Measurements from ENCODE around the gene RNF114.

The RNF114 gene

DNA sequence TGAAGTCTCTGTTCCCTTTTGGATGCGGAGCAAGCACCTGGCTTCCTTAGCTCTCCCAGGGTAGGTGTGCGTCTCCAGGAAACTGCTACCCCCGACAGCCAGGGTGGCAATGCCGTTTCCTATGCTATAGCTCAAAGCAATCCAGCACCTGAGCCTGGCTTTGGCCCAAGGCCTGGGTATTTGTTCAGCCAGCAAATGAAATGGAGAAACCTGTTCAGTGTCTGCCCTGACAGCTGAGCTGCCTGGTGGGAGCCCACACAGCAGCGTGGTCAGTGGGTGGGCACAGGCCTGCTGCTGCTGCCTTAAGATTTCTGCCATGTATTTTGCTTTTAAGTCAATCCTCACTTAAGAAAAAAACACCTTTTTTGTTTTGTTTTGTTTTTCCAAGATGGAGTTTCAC is 34.6 kb upstream of the RNF114 start:
- peak in 2 of 51 donors; percentile 6 to 29 for DNase-seq

DNA sequence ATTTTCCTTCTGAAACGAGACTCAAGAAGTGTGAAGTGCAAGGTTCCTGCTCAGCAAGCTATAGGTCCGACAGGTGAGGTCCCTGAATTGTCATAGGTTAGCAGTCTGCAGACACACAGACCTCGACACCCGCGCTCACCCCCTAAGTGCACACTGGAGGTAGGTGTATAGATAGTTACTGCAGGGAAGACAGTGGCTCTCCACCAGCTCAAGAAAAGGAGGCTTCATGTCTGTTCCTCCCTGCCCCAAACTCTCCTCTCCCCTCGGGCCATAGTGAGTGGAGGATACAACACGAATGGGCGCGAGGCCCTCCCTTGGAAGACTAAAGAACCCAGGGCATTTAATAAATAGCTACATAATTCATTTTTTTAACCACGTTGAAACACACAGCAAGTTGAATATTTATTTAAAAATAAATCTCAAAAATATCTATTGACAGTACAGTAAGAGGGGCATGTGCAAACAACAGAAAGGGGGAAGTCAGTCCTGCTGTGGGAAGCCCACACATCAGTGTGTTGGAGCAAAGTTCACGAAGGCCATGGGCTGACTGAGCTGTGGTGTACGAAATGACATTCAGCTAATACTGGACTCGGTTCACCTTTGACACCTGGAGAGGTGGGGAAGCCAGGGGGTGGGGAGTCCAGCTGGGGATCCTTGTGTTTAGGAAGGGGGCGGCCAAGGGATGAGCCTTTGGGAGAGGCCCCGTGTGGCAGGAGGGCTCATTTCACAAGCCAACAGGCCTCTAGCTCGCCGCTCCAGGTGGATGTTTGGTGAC is 31.6 kb upstream of the RNF114 start:
- no peak for DNase-seq

DNA sequence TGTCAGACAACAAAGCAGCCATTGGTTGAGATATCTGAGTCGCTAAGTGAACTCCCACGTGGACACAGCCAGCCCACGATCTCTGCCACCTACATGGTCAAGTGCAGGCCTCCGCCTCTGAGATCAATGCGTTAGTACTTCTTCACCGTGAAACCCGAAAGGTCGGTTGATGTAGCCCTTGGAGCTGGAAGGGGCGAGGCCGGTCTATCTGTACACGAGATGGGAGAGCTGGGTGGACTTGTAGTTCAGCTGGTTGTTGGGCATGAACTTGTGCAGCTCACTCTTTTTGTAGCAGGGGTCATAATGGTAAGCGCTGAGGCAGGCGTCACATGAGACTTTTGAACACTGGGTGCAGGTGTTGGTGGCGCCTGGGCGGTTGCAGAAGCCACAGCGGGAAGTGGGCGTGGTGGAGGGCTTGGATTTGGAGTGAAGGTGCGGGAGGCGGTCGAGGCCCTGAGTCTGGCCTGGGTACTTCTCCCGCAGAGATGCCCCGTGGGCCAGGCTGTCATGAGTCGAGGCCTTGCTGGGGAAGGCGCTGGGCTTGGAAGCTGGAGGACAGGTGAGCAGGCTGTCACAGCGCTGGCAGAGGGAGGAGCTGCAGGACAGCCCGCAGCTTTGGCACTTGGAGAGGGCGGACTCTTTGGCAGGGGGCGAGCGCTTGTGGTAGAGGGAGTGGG is 30.6 kb upstream of the RNF114 start:
- DNase-seq, result no peak

DNA sequence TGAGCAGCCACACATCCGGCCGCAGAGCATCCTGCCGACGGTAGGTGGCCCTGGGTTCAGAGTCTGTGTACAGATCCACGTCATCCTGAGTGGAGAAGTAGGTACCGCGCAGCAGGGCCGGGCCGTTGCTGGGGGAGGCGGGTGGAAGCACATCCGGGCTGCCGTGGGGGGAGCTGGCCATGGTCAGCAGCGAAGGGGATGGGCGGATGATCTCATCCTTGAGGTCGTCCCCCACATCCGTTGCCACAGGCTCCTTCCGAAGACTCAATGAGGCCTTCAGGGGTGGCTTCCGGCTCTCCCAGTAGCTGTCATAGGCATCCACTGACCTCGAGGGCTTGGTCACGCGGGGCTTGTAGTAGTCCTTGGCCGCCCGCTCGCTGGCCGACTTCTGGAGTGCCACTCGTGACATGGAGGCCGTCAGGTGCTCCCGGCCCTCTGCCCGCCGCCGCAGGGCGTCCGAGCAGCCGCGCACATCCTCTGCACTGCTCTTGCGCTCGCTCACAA is 30.0 kb upstream of the RNF114 start:
- no peak for DNase-seq

GRCh38 chr20:49906615-49907154 is 29.5 kb upstream of the RNF114 start:
- no peak for DNase-seq

GRCh38 chr20:49907405-49908257 is 28.6 kb upstream of the RNF114 start:
- DNase-seq, result peak in 1 of 51 donors; percentile 42

- DNase-seq, result no peak
Measured at GRCh38 chr20:49908258-49908565, 28.0 kb upstream of the RNF114 start.

- peak in 21 of 51 donors; percentile 16 to 72 (median 34) for DNase-seq
Measured at GRCh38 chr20:49909499-49910339, 26.5 kb upstream of the RNF114 start.

DNA sequence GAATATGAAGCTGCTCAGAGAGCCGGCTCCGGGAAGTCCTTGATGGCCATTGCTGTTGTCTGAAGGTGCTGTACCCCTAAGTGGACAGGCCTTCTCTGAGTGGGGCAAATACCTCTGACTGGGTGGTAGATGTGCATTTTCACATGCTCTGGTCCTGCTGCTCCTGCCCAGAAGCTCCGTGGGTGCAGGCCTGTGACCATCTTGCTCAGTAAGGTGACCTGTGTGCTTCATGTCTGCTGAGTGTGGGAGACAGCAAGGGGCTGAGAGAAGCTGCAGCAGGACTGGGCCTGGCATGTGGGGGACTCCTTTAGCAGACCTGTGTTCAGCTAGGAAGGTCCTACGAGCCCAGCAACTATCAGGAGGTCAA is 25.9 kb upstream of the RNF114 start:
- peak in 1 of 51 donors; percentile 44 for DNase-seq

DNA sequence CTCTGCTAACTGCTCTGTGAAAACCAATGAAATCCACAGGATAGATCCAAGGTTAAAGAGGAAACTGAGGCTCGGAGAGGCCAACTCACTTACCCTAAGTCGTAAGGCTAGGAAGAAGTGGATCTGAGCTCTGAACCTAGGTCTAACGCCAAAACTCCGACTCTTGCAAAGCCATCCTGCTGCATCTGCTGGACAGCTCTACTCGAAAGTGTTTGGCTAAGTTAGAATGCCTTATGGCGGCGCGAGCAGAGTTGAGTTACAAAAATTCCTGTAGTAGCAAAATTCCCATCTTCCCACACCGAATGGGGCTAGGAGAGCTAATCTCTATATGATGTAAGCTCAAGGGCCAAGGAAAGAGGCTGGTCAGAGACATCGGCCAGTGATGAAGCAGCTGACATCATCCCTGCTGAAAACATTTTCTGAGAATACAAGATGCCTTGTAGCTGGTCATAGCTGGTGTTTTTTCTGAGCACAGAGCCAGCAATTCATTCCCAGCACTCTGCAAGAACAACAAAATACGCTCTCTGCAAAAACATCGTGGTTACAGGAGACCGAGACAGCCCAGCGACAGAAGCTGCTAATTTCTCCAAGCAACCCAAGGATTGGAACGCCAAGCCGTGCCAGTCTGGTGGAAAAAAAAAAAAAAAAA is 22.7 kb upstream of the RNF114 start:
- peak in 26 of 51 donors; percentile 20 to 83 (median 46) for DNase-seq

- peak in 10 of 51 donors; percentile 13 to 71 (median 30) for DNase-seq
Measured at GRCh38 chr20:49914310-49915117, 21.7 kb upstream of the RNF114 start.

DNA sequence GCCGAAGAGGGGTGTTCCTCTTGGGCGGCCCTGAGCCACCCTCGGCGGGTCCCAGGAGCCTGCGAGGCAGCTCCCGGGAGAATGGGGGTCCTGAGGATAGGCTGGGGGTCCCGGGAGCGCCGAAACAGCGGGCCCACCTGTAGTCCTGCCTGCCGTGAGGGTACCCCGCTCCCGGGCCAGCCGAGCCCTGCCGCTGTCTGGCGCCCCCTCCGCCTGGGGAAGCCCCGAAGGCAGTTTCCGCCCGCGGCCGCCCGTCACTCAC is 21.1 kb upstream of the RNF114 start:
- DNase-seq, result peak in 1 of 51 donors; percentile 54

- peak; percentile 77 to 99 (median 93) for DNase-seq
Measured at GRCh38 chr20:49915380-49916145, 20.6 kb upstream of the RNF114 start, which contains the start of gene SPATA2. Gene SPATA2, minus strand, starts transcription at chr20:49915529. Its CDS starts 7,039 bp downstream, at chr20:49908490.

GRCh38 chr20:49916146-49917002 is 19.8 kb upstream of the RNF114 start:
- DNase-seq, result no peak

DNA sequence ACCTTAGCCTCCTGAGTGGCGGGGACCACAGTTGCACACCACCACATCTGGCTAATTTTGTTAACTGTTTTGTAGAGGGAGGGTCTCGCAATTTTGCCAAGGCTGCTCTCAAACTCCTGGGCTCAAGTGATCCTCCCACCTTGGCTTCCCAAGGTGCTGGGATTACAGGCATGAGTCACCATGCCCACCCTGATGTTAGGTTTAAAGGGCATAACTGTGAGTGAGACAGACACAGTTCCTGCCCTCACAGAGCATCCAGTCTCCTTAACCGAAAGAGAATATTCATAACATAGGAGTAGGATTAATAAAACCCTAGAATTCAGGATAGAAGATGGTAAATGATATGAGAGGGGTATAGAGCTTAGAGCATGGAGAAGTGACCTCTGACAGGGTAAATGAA is 17.8 kb upstream of the RNF114 start:
- no peak for DNase-seq

GRCh38 chr20:49919009-49919408 is 17.2 kb upstream of the RNF114 start:
- DNase-seq, result no peak

GRCh38 chr20:49919461-49919860 is 16.7 kb upstream of the RNF114 start:
- DNase-seq, result no peak

GRCh38 chr20:49924247-49924646 is 11.9 kb upstream of the RNF114 start:
- no peak for DNase-seq

Measured in hypothalamus (tissue), 51 donors.